IPS-NIHi11 (cell line): ENCODE data around the gene MIAT.

Source experiments
- DNase-seq: peaks from one replicate; pipeline ENCODE4 v3.0.0; 2012; ENCODE audit warnings: mixed read lengths, low spot score

The MIAT gene

GRCh38 chr22:26632422-26633155 is 24.8 kb upstream of the MIAT start:
- no peak for DNase-seq

GRCh38 chr22:26634189-26634588 is 23.2 kb upstream of the MIAT start:
- DNase-seq = no peak

DNA sequence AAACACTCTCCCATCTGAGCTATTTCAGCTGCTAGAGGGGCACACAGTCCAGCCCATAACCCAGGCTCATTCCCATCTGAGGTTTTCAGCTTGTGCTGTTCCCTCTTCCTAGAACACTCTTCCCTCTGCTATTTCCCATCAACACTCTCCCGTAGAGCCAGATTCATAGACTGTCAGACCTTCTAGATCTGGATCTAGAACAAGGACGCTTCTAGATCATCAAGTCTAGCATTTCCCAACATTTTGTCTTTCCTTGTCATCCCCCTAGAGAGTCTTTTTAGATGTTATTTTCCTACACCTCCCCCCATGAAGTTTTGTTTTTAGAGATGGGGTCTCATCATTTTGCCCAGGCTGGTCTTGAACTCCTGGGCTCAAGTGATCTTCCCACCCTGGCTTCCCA is 22.3 kb upstream of the MIAT start:
- DNase-seq = no peak

DNA sequence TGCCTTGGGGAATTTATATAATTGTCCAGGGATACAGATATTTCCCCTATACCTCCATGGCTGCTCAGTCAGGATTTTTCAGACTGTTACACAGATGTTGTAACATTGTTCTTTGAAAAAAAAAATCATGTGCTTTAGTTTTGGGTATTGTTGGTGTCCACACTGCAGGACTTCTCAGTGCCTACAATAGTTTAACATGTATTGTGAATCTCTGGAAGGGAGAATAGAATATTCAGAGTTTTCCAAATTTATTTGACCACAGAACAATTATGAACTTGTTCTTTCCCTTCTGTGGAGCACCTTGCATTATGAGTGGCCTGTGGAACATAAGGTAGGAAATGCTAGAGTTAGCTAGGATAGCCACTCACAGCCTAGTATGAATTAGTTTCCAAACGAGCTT is 21.1 kb upstream of the MIAT start:
- DNase-seq = no peak

GRCh38 chr22:26642465-26643417 is 14.6 kb upstream of the MIAT start:
- DNase-seq = no peak

DNA sequence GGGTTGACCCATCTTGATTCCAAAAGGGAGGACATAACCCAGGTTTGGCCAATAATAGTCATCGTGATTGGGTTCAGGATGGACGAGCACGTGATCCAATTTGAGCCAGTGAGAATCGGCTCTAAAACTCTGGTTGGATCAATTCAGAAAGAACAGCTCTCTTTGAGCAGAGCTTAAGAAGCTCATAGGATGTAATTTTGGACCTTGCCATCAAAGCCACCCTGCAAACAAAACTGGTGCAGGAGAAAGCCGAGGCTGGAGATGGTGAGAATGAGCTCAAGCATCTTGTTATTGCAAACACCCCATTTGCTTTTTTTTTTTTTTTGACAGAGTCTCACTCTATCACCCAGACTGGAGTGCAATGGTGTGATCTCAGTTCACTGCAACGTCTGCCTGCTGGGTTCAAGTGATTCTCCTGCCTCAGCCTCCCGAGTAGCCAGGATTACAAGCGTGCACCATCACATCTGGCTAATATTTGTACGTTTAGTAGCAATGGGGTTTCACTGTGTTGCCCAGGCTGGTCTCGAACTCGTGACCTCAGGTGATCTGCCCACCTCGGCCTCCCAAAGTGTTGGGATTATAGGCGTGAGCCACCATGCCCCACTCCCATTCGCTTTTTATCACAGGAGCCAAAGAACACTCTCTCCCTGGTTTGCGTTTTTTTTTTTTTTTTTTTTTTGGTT is 13.8 kb upstream of the MIAT start:
- DNase-seq = no peak

GRCh38 chr22:26646158-26646557 is 11.2 kb upstream of the MIAT start:
- no peak for DNase-seq

DNA sequence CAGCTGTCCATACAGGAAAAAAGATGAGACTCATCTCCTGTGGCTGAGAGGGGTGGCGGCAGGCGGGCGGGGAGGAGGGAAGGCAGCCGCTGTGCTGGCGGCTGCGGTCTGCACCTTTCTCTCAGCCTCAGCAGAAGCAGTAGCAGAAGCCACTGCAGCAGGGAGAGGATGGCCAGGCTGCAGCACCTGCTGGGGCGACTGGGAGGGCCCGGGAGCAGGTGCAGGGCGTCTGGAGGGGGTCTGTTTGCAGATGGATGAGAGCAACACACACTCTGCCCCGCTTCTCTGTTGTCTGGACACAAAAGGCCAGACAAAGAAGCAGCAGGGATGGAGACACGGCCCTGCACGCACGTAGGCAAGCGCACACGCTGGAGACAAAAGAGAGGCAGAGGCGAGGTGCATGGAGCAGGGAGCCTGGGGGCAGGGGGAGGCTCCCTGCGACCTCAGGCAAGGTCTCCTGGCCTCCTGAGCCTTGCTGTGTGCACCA is 9.3 kb upstream of the MIAT start:
- peak; percentile 64 for DNase-seq

DNA sequence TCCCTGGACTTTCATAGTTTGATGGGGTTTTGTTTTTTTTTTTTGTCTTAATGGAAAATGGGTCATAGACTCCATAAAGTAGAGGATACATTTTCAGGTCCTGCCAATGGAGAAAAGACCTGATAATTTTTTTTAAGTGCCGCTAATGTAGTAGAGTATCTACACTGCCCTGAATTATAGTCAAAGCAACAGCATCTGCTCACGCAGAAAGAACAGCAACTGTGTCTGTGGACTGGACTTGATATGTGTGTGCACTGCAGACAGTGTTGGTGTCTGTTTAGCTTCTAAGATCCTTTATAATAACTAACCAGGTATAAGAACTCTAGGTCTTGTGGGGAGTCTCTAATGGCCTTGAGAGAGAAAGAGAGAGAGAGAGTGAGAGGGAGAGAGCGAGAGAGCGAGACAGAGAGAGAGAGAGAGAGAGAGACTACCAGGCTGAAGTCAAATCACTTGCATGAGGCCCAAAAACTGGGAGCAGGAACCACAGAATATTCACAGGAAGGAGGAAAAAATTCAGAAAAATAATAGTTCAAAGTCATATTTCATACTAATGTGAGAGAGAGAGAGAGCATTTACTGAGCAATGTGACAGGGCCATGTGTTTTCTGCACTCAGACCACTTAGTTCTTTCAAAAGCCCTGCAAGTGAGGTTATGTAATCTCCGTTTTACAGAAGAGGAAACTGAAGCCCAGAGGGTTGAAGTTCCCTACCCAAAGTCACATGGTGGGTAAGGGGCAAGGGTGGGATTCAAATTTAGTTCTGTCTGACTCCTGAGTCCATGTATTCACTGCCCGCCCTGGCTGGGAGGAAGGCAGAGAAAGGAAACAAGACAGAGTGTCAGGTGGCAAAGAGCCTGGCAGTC is 8.6 kb upstream of the MIAT start:
- DNase-seq = no peak

DNA sequence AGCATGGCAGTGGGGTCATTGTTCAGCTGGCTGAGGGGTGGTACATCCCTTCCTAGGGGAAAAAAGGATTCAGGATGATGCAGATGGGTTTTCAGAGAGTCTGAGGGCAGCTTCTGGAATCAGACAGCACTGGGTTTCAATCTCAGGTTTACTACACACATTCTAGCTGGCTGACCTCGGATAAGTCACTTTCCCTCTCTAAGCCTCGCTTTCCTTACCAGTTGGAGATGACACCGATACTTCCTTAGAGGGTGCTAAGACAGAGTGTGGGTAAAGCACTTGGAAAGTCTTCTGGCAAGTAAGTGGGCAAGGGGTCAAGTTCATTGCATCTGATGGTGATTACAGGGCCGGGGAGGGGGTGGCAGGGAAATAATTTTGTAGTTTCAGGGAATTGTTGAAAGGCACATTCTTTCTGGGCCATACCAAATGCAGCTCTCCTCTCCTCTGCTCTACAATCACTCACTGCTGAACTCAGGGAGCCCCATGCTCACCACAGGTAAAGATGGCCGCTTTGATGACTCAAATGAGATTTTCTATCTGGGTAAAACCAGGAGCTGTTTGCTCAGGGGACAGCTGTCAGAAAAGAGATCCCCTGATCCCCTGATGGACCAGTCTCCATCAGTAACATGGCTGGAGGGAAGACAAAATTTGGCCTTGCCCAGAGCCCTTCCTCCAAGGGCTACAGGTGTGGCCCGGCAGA is 6.5 kb upstream of the MIAT start:
- DNase-seq = no peak

DNA sequence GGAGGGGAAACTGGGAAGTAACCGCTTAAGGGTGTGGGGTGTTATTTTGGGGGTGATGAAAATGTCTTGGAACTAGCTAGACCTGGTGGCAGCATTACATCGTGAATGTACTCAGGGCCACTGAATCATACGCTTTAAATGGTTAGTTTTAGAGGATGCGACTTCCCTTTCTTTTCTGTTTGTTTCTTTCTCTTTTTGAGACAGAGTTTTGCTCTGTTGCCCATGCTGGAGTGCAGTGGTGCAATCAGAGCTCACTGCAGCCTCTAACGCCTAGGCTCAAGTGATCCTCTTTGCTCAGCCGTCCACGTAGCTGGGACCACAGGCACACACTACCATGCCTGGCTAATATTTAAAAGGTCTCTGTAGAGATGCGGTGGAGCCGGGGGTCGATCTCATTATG is 5.6 kb upstream of the MIAT start:
- no peak for DNase-seq

DNA sequence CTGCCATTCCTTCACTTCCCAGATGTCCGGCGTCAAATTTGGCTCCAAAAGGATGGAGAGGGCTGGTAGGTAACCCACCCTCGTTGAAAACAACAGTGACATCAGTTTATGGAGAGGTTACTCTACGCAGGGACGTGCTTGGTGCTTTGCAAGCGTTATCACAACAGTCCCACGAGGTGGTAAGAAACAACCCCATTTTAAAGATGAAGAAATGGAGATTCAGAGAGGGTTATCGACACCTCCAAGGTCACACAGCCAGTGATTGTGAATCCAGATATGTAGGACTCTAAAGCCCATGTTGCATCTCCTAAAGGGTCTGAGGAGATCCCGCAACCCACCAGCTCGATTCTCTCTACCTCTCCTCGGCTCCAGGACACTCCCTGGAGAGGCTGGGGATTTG is 773 bp downstream of the MIAT start:
- DNase-seq = no peak

DNA sequence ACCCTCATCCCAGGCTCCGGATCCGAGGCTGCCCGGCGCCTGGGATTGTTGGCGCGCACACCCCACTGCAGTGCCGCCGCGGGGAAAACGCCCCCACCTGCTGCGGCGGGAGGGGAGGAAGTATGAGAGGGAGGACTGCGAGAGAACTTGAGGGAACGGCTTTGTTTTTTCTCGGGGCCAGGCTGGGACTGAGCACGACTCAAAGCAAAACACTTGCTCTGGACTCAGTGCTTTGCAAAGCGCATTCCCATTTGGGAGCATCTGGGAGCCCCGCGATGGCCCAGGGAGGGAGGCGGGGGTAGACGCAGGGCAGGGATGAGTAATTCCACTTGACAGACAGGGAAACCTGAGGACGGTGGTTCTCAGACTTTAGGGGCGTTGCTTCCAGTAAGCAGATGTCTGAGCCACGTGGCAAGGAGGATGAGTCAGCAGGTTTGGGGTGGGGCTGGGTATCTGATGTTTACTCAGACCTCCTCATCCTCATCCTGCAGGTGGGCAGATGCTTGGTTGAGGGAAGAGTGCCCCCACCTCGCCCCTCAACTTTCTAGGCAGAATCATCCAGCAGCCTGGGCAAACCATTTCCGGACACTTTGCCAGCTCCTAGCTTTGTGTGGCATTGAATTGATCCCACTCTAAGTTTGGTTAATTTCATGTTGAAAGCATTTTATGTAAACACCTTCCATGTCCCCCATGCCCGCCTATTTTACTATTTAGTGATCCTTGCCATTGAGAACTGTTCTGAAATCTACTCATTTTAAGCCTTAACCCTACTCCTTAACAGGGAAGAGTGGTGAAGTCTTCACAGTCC is 1.5 kb downstream of the MIAT start:
- peak; percentile 80 for DNase-seq

GRCh38 chr22:26660356-26660755 is 3.0 kb downstream of the MIAT start:
- DNase-seq = no peak

DNA sequence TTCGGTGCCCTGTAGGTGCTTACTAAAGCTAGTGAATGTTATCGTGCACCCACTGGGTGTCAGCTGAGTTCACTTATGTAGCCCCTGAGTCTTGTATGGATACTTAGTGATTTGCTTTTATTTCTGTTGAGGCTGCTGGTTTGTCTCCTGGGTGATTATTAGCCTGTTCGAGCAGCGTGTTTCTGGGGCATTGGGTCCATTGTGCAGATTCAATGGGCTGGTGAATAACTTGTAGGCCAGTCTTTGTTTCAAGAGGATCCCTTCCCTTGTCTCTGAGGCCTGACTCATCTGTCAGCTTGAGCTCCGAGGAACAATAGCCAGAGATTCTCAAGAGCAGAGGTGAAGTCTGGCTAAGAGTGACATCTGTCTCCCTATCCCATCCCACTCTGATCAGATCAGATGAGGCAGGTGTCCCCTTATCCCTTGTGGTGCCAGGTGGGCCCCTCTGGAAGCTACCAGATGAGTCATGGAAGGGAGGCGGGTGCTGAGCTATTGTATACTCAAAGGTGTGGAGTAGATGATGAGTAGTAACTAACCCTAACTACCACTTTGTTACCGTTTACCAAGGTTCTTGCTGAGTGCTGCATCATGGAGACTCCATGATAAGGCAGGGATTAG is 3.7 kb downstream of the MIAT start:
- no peak for DNase-seq

DNA sequence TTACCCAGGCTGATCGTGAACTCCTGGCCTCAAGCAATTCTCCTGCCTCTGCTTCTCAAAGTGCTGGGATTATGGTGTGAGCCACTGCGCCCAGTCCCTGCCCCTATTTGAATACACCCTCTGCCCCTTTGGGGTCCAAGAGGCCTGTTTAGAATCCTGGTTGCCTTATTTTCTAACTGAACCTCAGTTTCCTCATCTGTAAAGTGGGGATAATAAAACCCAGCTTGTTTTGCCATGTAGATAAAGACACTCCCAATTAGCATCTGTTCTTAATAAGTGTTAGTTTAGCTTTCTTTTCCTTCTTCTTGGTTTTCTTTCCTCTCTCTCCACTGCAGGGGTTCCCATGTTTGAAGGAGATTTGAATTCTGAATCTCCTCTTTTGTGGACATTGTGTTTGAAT is 4.8 kb downstream of the MIAT start:
- no peak for DNase-seq

- DNase-seq = no peak
Observed at GRCh38 chr22:26663374-26663923, 6.1 kb downstream of the MIAT start.

- DNase-seq = no peak
Observed at GRCh38 chr22:26665813-26666231, 8.4 kb downstream of the MIAT start.

GRCh38 chr22:26667140-26667539 is 9.8 kb downstream of the MIAT start:
- DNase-seq = no peak
